Parathyroid adenoma (tissue), 2 donors: ENCODE data around the gene SPEM1.

Experiments used
- H2AFZ ChIP-seq: fragments of 300-600 bp; sonication (generic); one replicate; pipeline ENCODE4 v1.7.0; 2017; ENCODE audit warnings: antibody characterized with exemption, mild to moderate bottlenecking
- H3K27ac ChIP-seq: fragments of 300-600 bp; sonication (generic); one replicate; pipeline ENCODE4 v1.7.0; 2017
- H3K27me3 ChIP-seq: fragments of 300-600 bp; sonication (generic); one replicate; pipeline ENCODE4 v1.7.0; 2017; ENCODE audit warnings: low read length; ENCODE audit not compliant: control insufficient read depth, insufficient read depth
- H3K36me3 ChIP-seq: fragments of 300-600 bp; sonication (generic); one replicate; pipeline ENCODE4 v1.7.0; 2017; ENCODE audit warnings: low read length; ENCODE audit not compliant: control insufficient read depth, insufficient read depth
- H3K4me1 ChIP-seq: fragments of 300-600 bp; sonication (generic); one replicate; pipeline ENCODE4 v1.7.0; 2017; ENCODE audit warnings: control low read depth
- H3K4me2 ChIP-seq: fragments of 300-600 bp; sonication (generic); one replicate; pipeline ENCODE4 v1.7.0; 2017; ENCODE audit warnings: low read length
- H3K4me3 ChIP-seq: fragments of 300-600 bp; sonication (generic); one replicate; pipeline ENCODE4 v1.7.0; 2017; ENCODE audit warnings: low read depth, low read length
- H3K79me2 ChIP-seq: fragments of 300-600 bp; sonication (generic); one replicate; pipeline ENCODE4 v1.7.0; 2017; ENCODE audit warnings: control low read depth
- H3K9ac ChIP-seq: fragments of 300-600 bp; sonication (generic); one replicate; pipeline ENCODE4 v1.7.0; 2017; ENCODE audit warnings: mild to moderate bottlenecking
- H3K9me3 ChIP-seq: fragments of 300-600 bp; sonication (generic); one replicate; pipeline ENCODE4 v1.7.0; 2017; ENCODE audit warnings: low read length; ENCODE audit not compliant: control insufficient read depth
- CTCF ChIP-seq: fragments of 300-600 bp; sonication (generic); IDR thresholded peaks from one replicate; pipeline ENCODE4 v1.7.0; 2017; ENCODE audit warnings: antibody characterized with exemption, mild to moderate bottlenecking
- donor health status: primary hyperparathyroidism.

Gene SPEM1

DNA sequence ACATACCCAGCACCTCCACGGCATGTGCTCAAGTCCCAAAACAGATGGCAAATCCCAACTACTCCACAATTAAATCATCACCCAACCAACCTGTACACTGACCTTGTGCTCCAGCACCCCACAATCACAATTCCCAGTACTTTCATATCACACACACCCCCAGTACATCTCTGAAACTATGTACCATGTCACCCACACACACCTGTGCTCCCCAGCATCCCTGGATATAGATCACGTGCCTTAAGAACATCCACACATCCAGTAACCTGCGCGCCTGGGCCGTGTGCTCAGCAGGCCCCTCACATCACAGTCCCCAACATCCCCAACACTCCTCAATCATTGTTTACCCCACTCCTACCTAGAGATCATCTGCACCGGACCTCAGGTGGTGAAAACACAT, 10.4 kb upstream of the SPEM1 start:
- no peaks in the 10 kb centered on the region for H3K9me3 ChIP-seq
- H3K9ac ChIP-seq, result no peak overlapping the region
- H3K4me1 ChIP-seq, result peaks cover 7% of the 10 kb centered on the region
- H3K27ac ChIP-seq, result no peak overlapping the region
- no peak overlapping the region for H3K4me2 ChIP-seq
- TF ChIP-seq CTCF, result no peak
- H3K79me2 ChIP-seq, result no peaks in the 10 kb centered on the region
- H2AFZ ChIP-seq, result no peak overlapping the region
- no peak overlapping the region for H3K4me3 ChIP-seq
- H3K36me3 ChIP-seq, result no peaks in the 10 kb centered on the region
- no peaks in the 10 kb centered on the region for H3K27me3 ChIP-seq

DNA sequence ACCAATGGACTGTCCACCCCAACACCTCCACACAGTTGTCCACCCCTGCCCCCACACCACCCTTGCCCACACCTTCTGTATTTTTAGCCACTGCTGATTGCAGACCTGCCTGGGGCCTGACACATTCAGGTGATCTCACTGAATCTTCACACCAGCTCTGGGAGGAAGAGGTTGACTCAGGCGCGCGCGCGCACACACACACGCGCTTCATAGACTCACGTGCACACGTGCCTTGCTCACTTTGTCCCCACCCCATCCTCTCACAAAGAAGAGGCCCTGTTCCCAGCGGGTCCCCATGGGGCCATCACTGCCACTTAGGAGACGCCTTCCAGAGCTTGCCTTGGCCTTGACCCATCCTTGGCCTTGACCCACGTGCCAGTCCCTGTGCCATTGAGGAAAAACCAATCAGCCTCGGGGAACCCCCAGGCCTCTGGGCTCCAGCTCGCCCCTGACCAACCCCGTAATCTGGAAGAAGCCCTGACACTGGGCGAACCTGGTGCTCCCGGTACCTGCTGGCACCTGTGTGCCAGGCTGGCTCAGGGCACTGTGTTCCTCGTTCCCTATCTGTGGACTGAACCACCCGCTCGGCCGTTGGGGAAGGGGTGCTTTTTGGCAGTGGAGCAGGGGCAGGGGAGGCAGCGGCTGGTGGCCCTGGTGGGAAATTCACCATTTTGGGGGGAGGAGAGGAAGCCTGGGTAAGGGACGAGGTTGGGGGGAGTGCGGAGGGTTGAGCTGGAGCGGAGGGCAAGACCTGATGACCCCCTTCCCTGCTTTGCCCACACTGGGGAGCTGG, 9.3 kb upstream of the SPEM1 start:
- H3K9me3 ChIP-seq, result no peaks in the 10 kb centered on the region
- H3K27me3 ChIP-seq, result no peaks in the 10 kb centered on the region
- no peak overlapping the region for H3K27ac ChIP-seq
- no peaks in the 10 kb centered on the region for H3K79me2 ChIP-seq
- no peak overlapping the region for H3K4me2 ChIP-seq
- TF ChIP-seq CTCF, result no peak
- no peaks in the 10 kb centered on the region for H3K36me3 ChIP-seq
- peaks cover 4% of the 10 kb centered on the region for H3K4me1 ChIP-seq
- H3K9ac ChIP-seq, result no peak overlapping the region
- H3K4me3 ChIP-seq, result no peak overlapping the region
- H2AFZ ChIP-seq, result no peak overlapping the region

DNA sequence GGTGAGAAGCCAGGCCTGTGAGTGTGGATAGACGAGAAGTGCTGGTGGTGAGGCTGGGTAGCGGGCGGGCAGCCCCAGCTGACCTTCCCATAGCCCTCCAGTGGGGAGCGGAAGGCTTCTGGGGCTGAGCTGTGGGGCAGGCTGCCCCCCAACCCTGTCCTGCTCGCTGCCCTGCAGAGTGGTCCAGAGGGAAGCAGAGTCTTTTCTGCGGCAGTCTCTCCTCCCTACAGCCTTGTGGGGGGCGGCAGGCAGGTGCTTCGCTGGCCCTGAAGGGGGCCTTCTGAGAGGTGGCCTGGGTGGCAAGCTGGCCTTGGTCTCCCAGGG, 8.7 kb upstream of the SPEM1 start:
- Histone ChIP-seq H3K36me3 (no peaks in the 10 kb centered on the region), H2AFZ (no peak overlapping the region), H3K27ac (no peak overlapping the region), H3K79me2 (no peaks in the 10 kb centered on the region), H3K27me3 (no peaks in the 10 kb centered on the region), H3K4me3 (no peak overlapping the region), H3K9ac (no peak overlapping the region), H3K4me2 (no peak overlapping the region), H3K9me3 (no peaks in the 10 kb centered on the region), H3K4me1 (no peaks in the 10 kb centered on the region)
- no peak for TF ChIP-seq CTCF

DNA sequence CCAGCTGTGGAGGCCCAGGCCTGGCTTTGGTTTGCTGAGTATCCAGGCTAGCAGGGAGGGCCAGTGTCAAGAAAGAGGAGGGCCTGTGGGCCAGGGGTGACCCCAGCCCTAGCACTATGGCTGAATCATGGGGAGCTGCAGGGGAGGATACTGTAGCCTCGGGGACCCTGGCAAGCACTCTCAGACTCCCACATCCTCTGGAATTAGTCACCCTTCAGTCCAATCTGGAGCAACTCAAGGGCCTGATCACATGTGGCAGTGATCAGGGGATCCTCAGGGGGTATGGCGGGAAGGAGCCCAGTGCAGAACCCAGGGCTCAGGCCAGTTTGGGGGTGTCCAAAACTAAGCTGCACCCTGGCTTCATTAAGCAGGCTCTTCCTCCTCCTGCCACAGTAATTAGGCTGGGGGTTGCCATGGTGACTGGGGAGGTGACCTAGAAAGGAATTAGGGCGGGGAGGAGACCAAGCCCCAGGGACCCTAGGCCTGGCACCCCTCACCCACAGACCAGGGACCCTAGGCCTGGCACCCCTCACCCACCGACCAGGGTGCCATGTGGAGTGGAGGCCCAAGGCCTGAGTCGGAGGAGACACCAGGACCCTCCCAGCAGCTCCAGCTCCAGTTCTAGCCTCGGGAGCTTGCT, 6.7 kb upstream of the SPEM1 start:
- no peaks in the 10 kb centered on the region for H3K9me3 ChIP-seq
- TF ChIP-seq CTCF, result no peak
- H3K4me1 ChIP-seq, result no peaks in the 10 kb centered on the region
- no peaks in the 10 kb centered on the region for H3K36me3 ChIP-seq
- no peak overlapping the region for H3K4me2 ChIP-seq
- H3K79me2 ChIP-seq, result no peaks in the 10 kb centered on the region
- H2AFZ ChIP-seq, result no peak overlapping the region
- H3K27ac ChIP-seq, result no peak overlapping the region
- no peak overlapping the region for H3K9ac ChIP-seq
- no peak overlapping the region for H3K4me3 ChIP-seq
- no peaks in the 10 kb centered on the region for H3K27me3 ChIP-seq

DNA sequence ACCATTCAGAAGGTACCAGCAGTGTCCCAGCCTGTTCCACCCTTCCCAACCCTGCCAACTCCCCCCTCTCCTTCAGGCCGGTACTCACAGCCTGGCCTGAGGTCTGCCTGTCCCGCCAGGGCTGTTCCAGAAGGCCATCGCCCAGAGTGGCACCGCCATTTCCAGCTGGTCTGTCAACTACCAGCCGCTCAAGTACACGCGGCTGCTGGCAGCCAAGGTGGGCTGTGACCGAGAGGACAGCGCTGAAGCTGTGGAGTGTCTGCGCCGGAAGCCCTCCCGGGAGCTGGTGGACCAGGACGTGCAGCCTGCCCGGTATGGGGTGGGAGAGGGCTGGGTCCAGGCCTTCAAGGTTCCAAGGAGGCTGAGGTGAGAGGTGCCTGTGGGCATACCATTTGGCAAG, 5.3 kb upstream of the SPEM1 start:
- Histone ChIP-seq H3K27me3 (no peaks in the 10 kb centered on the region), H3K4me2 (no peak overlapping the region), H3K4me1 (no peaks in the 10 kb centered on the region), H3K9me3 (no peaks in the 10 kb centered on the region), H3K79me2 (no peaks in the 10 kb centered on the region), H3K9ac (no peak overlapping the region), H3K4me3 (no peak overlapping the region), H3K36me3 (no peaks in the 10 kb centered on the region), H2AFZ (no peak overlapping the region), H3K27ac (no peak overlapping the region)
- TF ChIP-seq CTCF, result no peak
